MCF 10A (cell line): ENCODE data around the gene SIDT2. TPM values are rescaled to one million over a fixed set of nuclear protein-coding genes. Genes with fewer than 3 reads are reported as not detected.

Source experiments
- BruUV-seq: library from RNA; stranded (reverse); fragments of 400-500 nt; replicated peaks from 2 replicates; lab custom pipeline; 2021; lab: Mats Ljungman, UMichigan
- CTCF ChIA-PET: fragments of 300-600 bp; sonication (Branson Sonifier 250); formaldehyde crosslinking; extraction: SDS; loops from one replicate; lab custom pipeline; 2021; ENCODE audit warnings: antibody characterized with exemption, inconsistent platforms; lab: Yijun Ruan, JAX
- POLR2A ChIA-PET: fragments of 300-600, 350-650 bp; sonication (Branson Sonifier 250); formaldehyde crosslinking; extraction: SDS; loops from one replicate; lab custom pipeline; 2020; ENCODE audit warnings: antibody characterized with exemption, inconsistent platforms; lab: Yijun Ruan, JAX
- DNase-seq: peaks from one replicate; pipeline ENCODE4 v3.0.0-alpha.2; 2018; ENCODE audit not compliant: unreplicated experiment
- H3K27ac Mint-ChIP-seq: one replicate; pipeline ENCODE4 v1.8.0; 2022; ENCODE audit warnings: mild to moderate bottlenecking, low read depth, mixed read lengths; ENCODE audit not compliant: unreplicated experiment
- H3K27me3 Mint-ChIP-seq: one replicate; pipeline ENCODE4 v1.8.0; 2022; ENCODE audit warnings: mixed read lengths; ENCODE audit not compliant: insufficient read depth, unreplicated experiment
- H3K36me3 Mint-ChIP-seq: one replicate; pipeline ENCODE4 v1.8.0; 2022; ENCODE audit warnings: mild to moderate bottlenecking, moderate library complexity, mixed read lengths; ENCODE audit not compliant: insufficient read depth, unreplicated experiment
- H3K4me1 Mint-ChIP-seq: one replicate; pipeline ENCODE4 v1.8.0; 2022; ENCODE audit warnings: mixed read lengths; ENCODE audit not compliant: insufficient read depth, unreplicated experiment
- H3K4me3 Mint-ChIP-seq: one replicate; pipeline ENCODE4 v1.8.0; 2022; ENCODE audit warnings: mild to moderate bottlenecking, moderate library complexity, mixed read lengths; ENCODE audit not compliant: unreplicated experiment
- H3K9me3 Mint-ChIP-seq: one replicate; pipeline ENCODE4 v1.8.0; 2022; ENCODE audit warnings: mixed read lengths; ENCODE audit not compliant: unreplicated experiment
- intact Hi-C: fragments of 100-400 bp; cut with micrococcal nuclease; formaldehyde crosslinking; loops from 2 replicates; pipeline ENCODE4 v1.14.1; 2022
- total RNA-seq: library from RNA; stranded (reverse); gene quantifications from 2 replicates; pipeline ENCODE4 v1.2.3, GENCODE V29; 2022
- TF ChIP-seq, protein P1 (sequence below): fragments of 200-600 bp; IDR thresholded peaks from one replicate; pipeline ENCODE4 v1.8.0; 2022; ENCODE audit warnings: antibody characterized with exemption, mild to moderate bottlenecking; ENCODE audit not compliant: unreplicated experiment

The SIDT2 gene
- total RNA-seq, 1 experiment from 2014 or later: 18.4 TPM

DNA sequence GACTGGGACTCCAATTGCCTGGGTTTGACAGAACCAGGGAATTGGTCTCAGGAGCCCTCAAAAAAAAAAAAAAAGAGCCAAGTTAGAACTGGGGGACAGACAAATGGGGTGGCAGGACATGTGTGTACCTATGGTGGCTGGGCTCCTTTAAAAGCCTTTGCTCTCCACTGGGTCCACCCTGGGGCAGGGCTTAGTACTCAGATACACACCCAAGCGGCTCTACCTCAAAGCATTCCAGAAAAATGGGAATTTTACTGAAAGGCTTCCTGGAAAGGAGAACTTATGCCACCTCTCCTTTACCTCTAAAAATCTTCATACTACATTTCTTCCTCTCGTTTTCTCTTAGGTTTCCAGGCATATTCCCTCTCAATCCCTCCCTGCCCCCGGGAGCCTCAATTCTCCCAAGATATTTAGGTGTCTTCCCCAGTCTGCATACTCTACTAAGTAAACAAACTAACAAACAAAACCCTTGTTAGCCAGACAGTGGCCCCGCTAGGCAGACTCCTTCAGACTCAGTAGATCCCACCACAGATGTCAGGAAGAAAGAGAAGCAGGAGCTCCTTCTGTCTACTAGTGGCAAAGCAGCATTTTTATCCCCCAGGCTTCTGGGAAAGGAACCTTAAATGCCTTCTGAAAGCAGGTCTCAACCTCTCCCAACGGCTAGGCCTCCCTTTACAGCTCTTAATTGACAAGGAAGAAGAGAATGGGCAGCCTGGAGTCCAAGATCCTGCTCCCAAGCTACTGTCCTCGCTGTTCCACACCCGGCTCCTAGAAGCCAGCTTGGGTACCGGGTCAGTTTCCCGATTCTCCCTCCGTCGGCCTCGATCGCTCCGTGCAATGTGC is 52.7 kb downstream of the SIDT2 start:
- no TSS peak for BruUV-seq
- TF ChIP-seq, protein P1, sequence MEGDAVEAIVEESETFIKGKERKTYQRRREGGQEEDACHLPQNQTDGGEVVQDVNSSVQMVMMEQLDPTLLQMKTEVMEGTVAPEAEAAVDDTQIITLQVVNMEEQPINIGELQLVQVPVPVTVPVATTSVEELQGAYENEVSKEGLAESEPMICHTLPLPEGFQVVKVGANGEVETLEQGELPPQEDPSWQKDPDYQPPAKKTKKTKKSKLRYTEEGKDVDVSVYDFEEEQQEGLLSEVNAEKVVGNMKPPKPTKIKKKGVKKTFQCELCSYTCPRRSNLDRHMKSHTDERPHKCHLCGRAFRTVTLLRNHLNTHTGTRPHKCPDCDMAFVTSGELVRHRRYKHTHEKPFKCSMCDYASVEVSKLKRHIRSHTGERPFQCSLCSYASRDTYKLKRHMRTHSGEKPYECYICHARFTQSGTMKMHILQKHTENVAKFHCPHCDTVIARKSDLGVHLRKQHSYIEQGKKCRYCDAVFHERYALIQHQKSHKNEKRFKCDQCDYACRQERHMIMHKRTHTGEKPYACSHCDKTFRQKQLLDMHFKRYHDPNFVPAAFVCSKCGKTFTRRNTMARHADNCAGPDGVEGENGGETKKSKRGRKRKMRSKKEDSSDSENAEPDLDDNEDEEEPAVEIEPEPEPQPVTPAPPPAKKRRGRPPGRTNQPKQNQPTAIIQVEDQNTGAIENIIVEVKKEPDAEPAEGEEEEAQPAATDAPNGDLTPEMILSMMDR: no peak
- ChIA-PET POLR2A (interaction anchor here (0.6 to 4.8 kb wide), 14 partner anchors 9 to 1036 kb away, joined by 3 to 37 read pairs (median 4); partner anchors contain the start of genes BACE1, PAFAH1B2 and SIDT2), CTCF (interaction anchor here (0.5 to 3.7 kb wide), 17 partner anchors 10 to 777 kb away, joined by 3 to 27 read pairs (median 3); partner anchors contain the start of genes BACE1, CEP164 and SIDT2)
- Mint-ChIP-seq H3K4me3 (peak overlapping the region; percentile 94), H3K4me1 (peaks cover 26% of the 10 kb centered on the region), H3K27me3 (no peaks in the 10 kb centered on the region), H3K9me3 (no peaks in the 10 kb centered on the region), H3K27ac (peak overlapping the region; percentile 89), H3K36me3 (peaks cover 27% of the 10 kb centered on the region)
- intact Hi-C loops: loop anchor here (10.0 kb wide), 2 partner anchors 154 to 584 kb away; no protein-coding TSS in a partner anchor
- DNase-seq: no peak

GRCh38 chr11:117231842-117232091 is 53.2 kb downstream of the SIDT2 start, which contains the start of gene PCSK7:
TSS of gene PCSK7 (minus strand) at chr11:117232073. CDS start at chr11:117229844, 2,229 bp downstream.
- Mint-ChIP-seq H3K4me3 (peak within 1 kb of the TSS; percentile 94), H3K27me3 (no peaks in the 10 kb centered on the region), H3K4me1 (peaks cover 26% of the 10 kb centered on the region), H3K27ac (peak within 1 kb of the TSS; percentile 90), H3K36me3 (peaks cover 22% of the 10 kb centered on the region), H3K9me3 (no peaks in the 10 kb centered on the region)
- intact Hi-C loops: loop anchor here (2.0 to 10.0 kb wide), 3 partner anchors 85 to 583 kb away; partner anchors contain the start of gene BACE1
- TF ChIP-seq, protein P1: no peak
- ChIA-PET CTCF (interaction anchor here (0.5 to 3.7 kb wide), 14 partner anchors 9 to 776 kb away, joined by 3 to 27 read pairs (median 3); partner anchors contain the start of genes BACE1, CEP164 and SIDT2), POLR2A (interaction anchor here (0.6 to 4.8 kb wide), 12 partner anchors 9 to 1036 kb away, joined by 3 to 37 read pairs (median 4); partner anchors contain the start of genes BACE1, PAFAH1B2 and SIDT2)
- DNase-seq: peak; percentile 57
- no TSS peak for BruUV-seq

- no peaks in the 10 kb centered on the region for H3K27me3 Mint-ChIP-seq
- H3K4me3 Mint-ChIP-seq: peak within 1 kb of the TSS; percentile 94
- peak; percentile 68 for DNase-seq
- H3K9me3 Mint-ChIP-seq: no peaks in the 10 kb centered on the region
- H3K36me3 Mint-ChIP-seq: peaks cover 17% of the 10 kb centered on the region
- peaks cover 26% of the 10 kb centered on the region for H3K4me1 Mint-ChIP-seq
- intact Hi-C loops: loop anchor here (2.0 to 10.0 kb wide), 3 partner anchors 85 to 583 kb away; partner anchors contain the start of gene BACE1
- no TSS peak for BruUV-seq
- H3K27ac Mint-ChIP-seq: peak within 1 kb of the TSS; percentile 90
- ChIA-PET CTCF (interaction anchor here (0.5 to 3.7 kb wide), 10 partner anchors 8 to 422 kb away, joined by 3 to 27 read pairs (median 4); partner anchors contain the start of genes BACE1, CEP164 and SIDT2), POLR2A (interaction anchor here (0.6 to 4.8 kb wide), 15 partner anchors 10 to 1035 kb away, joined by 3 to 37 read pairs (median 4); partner anchors contain the start of genes PAFAH1B2 and SIDT2)
- TF ChIP-seq, protein P1: peak; percentile 94
Measured at GRCh38 chr11:117232092-117232878, 53.7 kb downstream of the SIDT2 start, which contains the start of gene RNF214. TSS of gene RNF214 (plus strand) at chr11:117232671. CDS start at chr11:117234273, 1,602 bp downstream.
